Endodermal cell (in vitro differentiated cells): Measurements from ENCODE around the gene LAMB4. TPM values are rescaled to one million over a fixed set of nuclear protein-coding genes. Genes with fewer than 3 reads are reported as not detected.

Experiments
- DNase-seq: peaks from one replicate; pipeline ENCODE4 v3.0.0-alpha.2; 2017
- H3K27ac ChIP-seq: 2 replicates; pipeline ENCODE4 v1.5.1; 2013; ENCODE audit warnings: mild to moderate bottlenecking, low read depth, low read length, moderate library complexity
- H3K27me3 ChIP-seq: 2 replicates; pipeline ENCODE4 v1.6.1; 2013; ENCODE audit warnings: mild to moderate bottlenecking, low read length, moderate library complexity; ENCODE audit not compliant: insufficient read depth, control insufficient read depth, poor library complexity, severe bottlenecking
- H3K36me3 ChIP-seq: 2 replicates; pipeline ENCODE4 v1.7.0; 2013; ENCODE audit warnings: mild to moderate bottlenecking, low read length, moderate library complexity; ENCODE audit not compliant: control insufficient read depth, insufficient read depth
- H3K4me1 ChIP-seq: one replicate; pipeline ENCODE4 v1.7.0; 2013; ENCODE audit warnings: low read length; ENCODE audit not compliant: control insufficient read depth, insufficient read depth
- H3K4me3 ChIP-seq: 2 replicates; pipeline ENCODE4 v1.5.1; 2013; ENCODE audit warnings: mild to moderate bottlenecking, low read length, moderate library complexity
- H3K9ac ChIP-seq: 2 replicates; pipeline ENCODE4 v1.6.1; 2013; ENCODE audit warnings: mild to moderate bottlenecking, low read length, moderate library complexity; ENCODE audit not compliant: poor library complexity, severe bottlenecking; ENCODE audit errors: extremely low read depth
- H3K9me3 ChIP-seq: 2 replicates; pipeline ENCODE4 v1.6.1; 2013; ENCODE audit warnings: mild to moderate bottlenecking, low read length, moderate library complexity; ENCODE audit not compliant: control insufficient read depth
- H3K27ac Mint-ChIP-seq: 2 replicates; pipeline ENCODE4 v1.8.0; 2020; ENCODE audit warnings: mixed read lengths
- H3K27me3 Mint-ChIP-seq: 2 replicates; pipeline ENCODE4 v1.8.0; 2021; ENCODE audit warnings: mild to moderate bottlenecking, mixed read lengths; ENCODE audit not compliant: insufficient read depth
- H3K36me3 Mint-ChIP-seq: 2 replicates; pipeline ENCODE4 v1.8.0; 2020; ENCODE audit warnings: low read depth, mixed read lengths
- H3K4me1 Mint-ChIP-seq: 2 replicates; pipeline ENCODE4 v1.8.0; 2020; ENCODE audit warnings: mixed read lengths
- H3K4me3 Mint-ChIP-seq: 2 replicates; pipeline ENCODE4 v1.8.0; 2020; ENCODE audit warnings: mild to moderate bottlenecking, moderate library complexity, mixed read lengths
- H3K9me3 Mint-ChIP-seq: 2 replicates; pipeline ENCODE4 v1.8.0; 2020; ENCODE audit warnings: mild to moderate bottlenecking, mixed read lengths
- WGBS, 2 experiments: methylation state at CpG; one replicate each; pipeline versions ENCODE4 v1.1.5 to v1.1.7; 2013; ENCODE audit warnings: missing lambda C conversion rate in 2 of 2, mixed read lengths in 1 of 2; ENCODE audit not compliant: insufficient coverage in 1 of 2, insufficient read length in 1 of 2; 5-methylcytosine and 5-hydroxymethylcytosine counted together
- total RNA-seq, 2 donors: library from RNA; stranded (reverse); fragmentation: NEBNext Ultra II Directional in 1 of 2; extraction: Animal tissue kit (Norgen Biotek cat#: 25700) in 1 of 2; gene quantifications; 2 replicates in 1 of 2; 3 replicates in 1 of 2; pipeline ENCODE4 v1.2.1, GENCODE V29; 2021
- TF ChIP-seq, protein P1 (sequence below): fragments of 200-600 bp; sonication (generic); conservative IDR thresholded peaks from 2 replicates; pipeline ENCODE4 v1.5.0; 2021; ENCODE audit warnings: antibody characterized with exemption, mild to moderate bottlenecking

Gene LAMB4
- total RNA-seq, 2 donors from 2014 or later: not detected

DNA sequence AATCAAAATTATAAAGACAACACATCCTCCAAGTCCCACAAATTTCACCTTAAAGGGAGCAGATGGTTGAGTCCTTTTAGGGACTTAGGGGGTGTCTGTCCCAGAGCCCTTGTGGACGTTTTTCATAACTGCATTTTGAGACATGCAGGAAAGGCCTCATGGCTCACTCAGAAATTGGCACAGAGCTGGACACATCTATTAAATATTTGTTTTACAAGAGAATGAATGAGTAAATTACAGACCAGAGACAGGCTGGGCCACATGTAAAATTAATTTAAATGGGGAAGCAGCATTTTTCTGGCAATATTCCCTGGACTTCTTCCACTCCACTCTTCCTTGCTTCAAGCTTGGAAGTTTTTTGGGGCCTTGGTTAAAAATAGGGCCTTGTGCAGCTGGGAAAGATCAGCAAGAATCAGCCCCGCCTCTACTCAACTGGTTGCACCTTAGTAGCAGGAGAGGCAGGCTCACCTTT, 147.2 kb downstream of the LAMB4 start:
- TF ChIP-seq, protein P1, sequence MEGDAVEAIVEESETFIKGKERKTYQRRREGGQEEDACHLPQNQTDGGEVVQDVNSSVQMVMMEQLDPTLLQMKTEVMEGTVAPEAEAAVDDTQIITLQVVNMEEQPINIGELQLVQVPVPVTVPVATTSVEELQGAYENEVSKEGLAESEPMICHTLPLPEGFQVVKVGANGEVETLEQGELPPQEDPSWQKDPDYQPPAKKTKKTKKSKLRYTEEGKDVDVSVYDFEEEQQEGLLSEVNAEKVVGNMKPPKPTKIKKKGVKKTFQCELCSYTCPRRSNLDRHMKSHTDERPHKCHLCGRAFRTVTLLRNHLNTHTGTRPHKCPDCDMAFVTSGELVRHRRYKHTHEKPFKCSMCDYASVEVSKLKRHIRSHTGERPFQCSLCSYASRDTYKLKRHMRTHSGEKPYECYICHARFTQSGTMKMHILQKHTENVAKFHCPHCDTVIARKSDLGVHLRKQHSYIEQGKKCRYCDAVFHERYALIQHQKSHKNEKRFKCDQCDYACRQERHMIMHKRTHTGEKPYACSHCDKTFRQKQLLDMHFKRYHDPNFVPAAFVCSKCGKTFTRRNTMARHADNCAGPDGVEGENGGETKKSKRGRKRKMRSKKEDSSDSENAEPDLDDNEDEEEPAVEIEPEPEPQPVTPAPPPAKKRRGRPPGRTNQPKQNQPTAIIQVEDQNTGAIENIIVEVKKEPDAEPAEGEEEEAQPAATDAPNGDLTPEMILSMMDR: peak; percentile 52
- Mint-ChIP-seq H3K27me3 (no peaks in the 10 kb centered on the region), H3K4me3 (no peak overlapping the region), H3K36me3 (peaks cover 63% of the 10 kb centered on the region), H3K27ac (no peak overlapping the region), H3K9me3 (no peaks in the 10 kb centered on the region), H3K4me1 (no peaks in the 10 kb centered on the region)
- H3K27me3 ChIP-seq: no peaks in the 10 kb centered on the region
- no peaks in the 10 kb centered on the region for H3K9me3 ChIP-seq
- no peak overlapping the region for H3K9ac ChIP-seq
- H3K4me1 ChIP-seq: peaks cover 6% of the 10 kb centered on the region
- DNase-seq: no peak
- H3K4me3 ChIP-seq: no peak overlapping the region
- H3K36me3 ChIP-seq: peaks cover 96% of the 10 kb centered on the region
- 78 to 80% methylated on average over 1 to 2 of the region's 2 CpGs for WGBS, 2 experiments
- H3K27ac ChIP-seq: no peak overlapping the region

DNA sequence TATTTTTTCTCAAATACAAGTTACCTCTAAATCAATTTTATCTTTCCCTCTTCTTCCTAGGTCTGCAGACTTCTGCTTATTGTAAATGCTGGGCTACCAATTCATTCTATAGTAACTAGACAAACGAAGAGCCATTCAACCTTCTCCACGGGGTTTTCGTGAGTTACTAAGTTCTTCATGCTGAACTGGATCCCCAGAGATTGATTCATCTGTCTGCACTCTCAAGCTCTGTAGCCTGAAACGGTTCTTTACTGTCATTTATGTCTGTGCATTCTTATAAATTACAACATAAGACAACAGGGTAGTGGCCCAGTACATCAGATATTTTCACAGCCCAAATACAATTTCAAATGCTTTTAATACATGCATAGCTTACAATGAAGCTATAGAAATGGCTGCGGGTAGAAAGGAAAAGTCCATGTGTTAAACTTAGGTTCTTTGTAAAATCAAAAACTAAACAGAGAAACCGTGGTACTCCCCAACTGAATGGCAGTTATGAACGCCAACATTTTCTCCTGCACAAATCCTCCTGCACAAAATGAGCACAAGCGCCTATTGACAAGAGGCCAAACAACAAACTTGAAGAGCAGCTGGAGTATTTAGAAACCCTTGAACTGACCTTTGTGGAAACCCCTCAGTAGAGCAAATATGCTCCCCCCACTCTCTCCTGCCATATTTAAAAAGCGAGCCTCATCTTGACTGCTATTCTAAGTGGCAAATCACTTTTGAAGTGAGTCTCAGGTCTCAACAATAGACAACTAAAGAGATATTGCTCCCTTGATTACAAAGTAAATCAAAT, 147.9 kb downstream of the LAMB4 start:
- H3K4me1 Mint-ChIP-seq: no peaks in the 10 kb centered on the region
- WGBS, 2 experiments: 91 to 92% methylated on average over 8 to 9 of the region's 9 CpGs
- TF ChIP-seq, protein P1: no peak

DNA sequence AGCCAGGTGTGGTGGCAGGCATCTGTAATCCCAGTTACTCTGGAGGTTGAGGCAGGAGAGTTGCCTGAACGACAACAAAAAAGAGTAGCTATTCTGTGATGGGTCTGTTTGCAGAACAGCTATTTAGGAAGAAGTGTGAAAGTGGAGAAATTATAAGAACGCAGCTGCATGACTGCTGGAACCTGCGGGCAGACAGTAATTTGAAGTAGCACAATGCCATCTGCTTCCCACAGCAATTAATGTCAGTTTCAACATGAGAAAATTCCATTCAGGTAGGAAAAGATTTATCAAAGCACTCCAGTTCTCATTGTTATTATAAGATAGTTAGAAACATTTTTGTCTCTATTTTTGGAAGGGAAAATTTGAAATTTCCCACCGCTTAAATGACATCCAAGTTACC, 148.7 kb downstream of the LAMB4 start:
- no peak overlapping the region for H3K4me3 ChIP-seq
- TF ChIP-seq, protein P1: no peak
- Mint-ChIP-seq H3K27me3 (no peaks in the 10 kb centered on the region), H3K4me3 (no peak overlapping the region), H3K4me1 (no peaks in the 10 kb centered on the region), H3K9me3 (no peaks in the 10 kb centered on the region), H3K36me3 (peaks cover 61% of the 10 kb centered on the region), H3K27ac (no peak overlapping the region)
- H3K9ac ChIP-seq: no peak overlapping the region
- peaks cover 6% of the 10 kb centered on the region for H3K4me1 ChIP-seq
- no peak for DNase-seq
- H3K27me3 ChIP-seq: no peaks in the 10 kb centered on the region
- peaks cover 96% of the 10 kb centered on the region for H3K36me3 ChIP-seq
- no peak overlapping the region for H3K27ac ChIP-seq
- WGBS, 2 experiments: 92 to 96% methylated on average over 2 to 4 of the region's 4 CpGs
- no peaks in the 10 kb centered on the region for H3K9me3 ChIP-seq

More for the DNA sequence above, 147.9 kb downstream of the LAMB4 start:
- Mint-ChIP-seq H3K9me3 (no peaks in the 10 kb centered on the region), H3K27ac (no peak overlapping the region), H3K36me3 (peaks cover 64% of the 10 kb centered on the region), H3K27me3 (no peaks in the 10 kb centered on the region), H3K4me3 (no peak overlapping the region)
- H3K27me3 ChIP-seq: no peaks in the 10 kb centered on the region
- peaks cover 96% of the 10 kb centered on the region for H3K36me3 ChIP-seq
- no peak overlapping the region for H3K9ac ChIP-seq
- peaks cover 6% of the 10 kb centered on the region for H3K4me1 ChIP-seq
- H3K4me3 ChIP-seq: no peak overlapping the region
- no peak overlapping the region for H3K27ac ChIP-seq
- DNase-seq: no peak
- no peaks in the 10 kb centered on the region for H3K9me3 ChIP-seq
